GM12864 (cell line): ENCODE measurements around the gene CDC42EP3.
A peak's percentile ranks its signal among the peaks of the same experiment; 100 is the strongest.

Experiments
- DNase-seq: peaks from one replicate; pipeline ENCODE4 v3.0.0-alpha.2; 2011; ENCODE audit warnings: low read depth
- H3K4me3 ChIP-seq: 2 replicates; pipeline ENCODE4 v1.5.1; 2011; ENCODE audit warnings: mild to moderate bottlenecking, low read depth, low read length, control low read depth
- CTCF ChIP-seq: IDR thresholded peaks from 2 replicates; pipeline ENCODE4 v1.5.1; 2011; ENCODE audit warnings: low read depth, mild to moderate bottlenecking, moderate library complexity, low read length, control low read depth, inconsistent platforms; ENCODE audit errors: missing control alignments

The CDC42EP3 gene

GRCh38 chr2:37650548-37651093, 20.8 kb downstream of the CDC42EP3 start:
- DNase-seq: no peak
- H3K4me3 ChIP-seq: no peak overlapping the region
- TF ChIP-seq CTCF: no peak

GRCh38 chr2:37649518-37649917, 21.9 kb downstream of the CDC42EP3 start:
- H3K4me3 ChIP-seq: no peak overlapping the region
- DNase-seq: no peak
- no peak for TF ChIP-seq CTCF

GRCh38 chr2:37648331-37649011, 23.0 kb downstream of the CDC42EP3 start:
- TF ChIP-seq CTCF: peak; percentile 45
- DNase-seq: no peak
- no peak overlapping the region for H3K4me3 ChIP-seq

- DNase-seq: no peak
- TF ChIP-seq CTCF: no peak
- no peak overlapping the region for H3K4me3 ChIP-seq
These were observed 23.5 kb downstream of the CDC42EP3 start for GRCh38 chr2:37647971-37648330.

GRCh38 chr2:37645836-37646235, 25.6 kb downstream of the CDC42EP3 start:
- H3K4me3 ChIP-seq: no peak overlapping the region
- DNase-seq: no peak
- no peak for TF ChIP-seq CTCF

GRCh38 chr2:37645362-37645761, 26.1 kb downstream of the CDC42EP3 start:
- DNase-seq: no peak
- H3K4me3 ChIP-seq: no peak overlapping the region
- TF ChIP-seq CTCF: no peak

- DNase-seq: no peak
- no peak for TF ChIP-seq CTCF
- no peak overlapping the region for H3K4me3 ChIP-seq
These were observed 27.3 kb downstream of the CDC42EP3 start for GRCh38 chr2:37644191-37644590.
